GM19351 (cell line): Measurements from ENCODE around the gene IFT52.

Experiments
- ATAC-seq: cut with Tn5 transposase; IDR thresholded peaks from one replicate; pipeline ENCODE4 v1.9.1; 2021; ENCODE audit warnings: mild to moderate bottlenecking, moderate library complexity; ENCODE audit not compliant: unreplicated experiment

The IFT52 gene

DNA sequence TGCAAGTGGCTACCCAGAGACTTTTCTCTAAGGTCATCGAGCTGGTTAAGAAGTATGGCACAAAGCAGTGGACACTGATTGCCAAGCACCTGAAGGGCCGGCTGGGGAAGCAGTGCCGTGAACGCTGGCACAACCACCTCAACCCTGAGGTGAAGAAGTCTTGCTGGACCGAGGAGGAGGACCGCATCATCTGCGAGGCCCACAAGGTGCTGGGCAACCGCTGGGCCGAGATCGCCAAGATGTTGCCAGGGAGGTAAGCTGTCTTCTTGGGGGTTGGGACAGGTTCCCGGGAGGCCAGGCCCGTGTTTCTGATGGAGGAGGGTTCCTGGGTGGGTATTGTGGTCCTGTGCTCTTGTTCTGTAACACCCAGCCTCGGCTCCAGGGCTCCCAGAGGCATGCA lies 96.1 kb downstream of the IFT52 start:
- ATAC-seq: no peak

DNA sequence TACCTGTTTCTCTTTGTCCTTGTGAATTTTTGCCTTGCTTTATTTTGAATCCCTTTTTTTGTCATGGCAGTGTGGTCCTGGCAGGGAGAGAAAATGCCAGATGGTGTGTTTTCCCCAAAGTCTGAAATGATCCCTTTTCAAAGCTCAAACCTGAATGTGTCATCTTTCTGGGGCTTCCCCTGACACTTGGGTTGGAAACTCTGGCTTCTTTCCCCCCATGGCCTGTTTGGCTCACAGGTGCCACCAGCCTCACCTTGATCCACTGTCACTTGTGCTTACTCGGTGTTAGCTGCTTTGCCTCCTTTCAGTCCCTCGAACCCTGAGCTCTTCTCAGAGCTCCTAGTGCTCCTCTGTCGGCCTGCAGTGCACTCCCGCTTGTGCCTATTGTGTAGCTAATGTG lies 98.4 kb downstream of the IFT52 start:
- no peak for ATAC-seq

DNA sequence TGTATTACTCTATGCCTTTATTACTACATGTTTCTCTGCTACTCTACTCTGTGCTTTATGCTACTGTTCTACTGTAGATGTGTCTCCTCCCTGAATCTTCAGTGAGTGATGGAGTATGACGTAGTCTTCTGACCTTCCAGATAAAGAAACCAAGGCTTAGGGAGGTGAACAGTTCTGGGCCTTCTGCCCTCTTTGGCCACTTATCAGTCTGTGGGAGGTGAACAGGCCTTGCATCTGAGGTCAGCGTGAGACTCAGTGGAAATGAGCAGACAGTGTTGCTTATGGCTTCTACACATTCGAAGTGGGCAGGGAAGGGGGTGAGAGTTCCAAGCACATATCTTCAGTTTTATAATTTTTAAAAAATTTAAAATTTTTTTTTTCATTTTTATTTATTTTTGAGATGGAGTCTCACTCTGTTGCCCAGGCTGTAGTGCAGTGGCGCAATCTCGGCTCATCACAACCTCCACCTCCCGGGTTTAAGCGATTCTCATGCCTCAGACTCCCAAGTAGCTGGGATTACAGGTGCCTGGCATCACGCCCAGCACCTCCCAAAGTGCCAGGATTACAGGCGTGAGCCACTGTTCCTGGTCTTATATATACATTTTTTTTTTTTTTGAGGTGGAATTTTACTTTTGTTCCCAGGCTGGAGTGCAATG lies 100.3 kb downstream of the IFT52 start:
- no peak for ATAC-seq

DNA sequence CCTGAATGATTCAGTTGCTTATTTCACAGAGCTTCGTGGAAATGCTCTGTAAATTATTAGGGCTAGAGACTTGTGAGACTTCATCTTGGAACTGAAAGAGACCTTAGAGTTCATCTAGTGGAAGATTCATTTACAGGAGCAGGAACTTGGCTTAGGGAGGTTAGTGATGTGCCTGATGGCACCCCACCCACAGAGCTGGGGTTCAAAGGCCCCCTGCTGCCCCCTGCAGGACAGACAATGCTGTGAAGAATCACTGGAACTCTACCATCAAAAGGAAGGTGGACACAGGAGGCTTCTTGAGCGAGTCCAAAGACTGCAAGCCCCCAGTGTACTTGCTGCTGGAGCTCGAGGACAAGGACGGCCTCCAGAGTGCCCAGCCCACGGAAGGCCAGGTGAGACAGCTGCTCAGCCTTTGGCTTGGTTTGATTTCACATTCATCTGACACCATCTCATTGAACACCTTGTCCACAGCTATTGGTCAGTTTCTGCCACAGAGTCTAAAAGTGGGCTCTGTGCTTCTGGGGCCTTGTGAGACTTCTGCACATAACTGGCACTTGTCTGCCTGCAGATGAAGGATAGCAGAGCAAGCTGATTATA lies 101.3 kb downstream of the IFT52 start:
- no peak for ATAC-seq

DNA sequence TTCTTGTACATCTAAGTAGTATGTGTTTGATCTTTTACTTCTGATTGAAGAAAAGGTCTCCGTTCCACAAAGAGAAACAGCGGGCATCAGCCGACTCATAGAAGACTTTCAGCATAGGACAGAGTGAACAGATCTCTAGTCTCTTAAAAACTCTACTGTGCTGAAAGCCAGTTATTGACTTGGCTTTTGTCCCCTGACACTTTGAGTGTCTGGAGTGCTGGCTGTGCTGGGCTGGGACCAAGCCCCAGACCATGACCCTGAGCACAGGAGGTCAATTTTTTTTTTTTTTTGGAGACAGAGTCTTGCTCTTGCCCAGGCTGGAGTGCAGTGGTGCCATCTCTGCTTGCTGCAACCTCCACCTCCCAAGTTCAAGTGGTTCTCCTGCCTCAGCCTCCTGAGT lies 104.0 kb downstream of the IFT52 start:
- no peak for ATAC-seq

DNA sequence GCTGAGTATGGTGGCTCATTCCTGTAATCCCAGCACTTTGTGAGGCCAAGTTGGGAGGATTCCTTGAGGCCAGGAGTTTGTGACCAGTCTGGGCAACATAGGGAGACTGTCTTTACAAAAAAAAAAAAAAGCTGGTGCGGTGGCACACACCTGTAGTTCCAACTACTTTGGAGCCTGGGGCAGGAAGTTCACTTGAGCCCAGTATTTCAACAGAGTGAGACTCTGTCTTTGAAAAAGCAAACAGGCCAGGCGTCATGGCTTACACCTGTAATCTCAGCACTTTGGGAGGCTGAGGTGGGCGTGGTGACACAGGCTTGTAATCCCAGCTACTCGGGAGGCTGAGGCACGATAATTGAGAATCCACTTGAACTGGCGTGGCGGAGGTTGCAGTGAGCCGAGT lies 104.8 kb downstream of the IFT52 start:
- no peak for ATAC-seq
